GM20431 (cell line): ENCODE data around the gene TUT4.

Source experiments
- in situ Hi-C: fragments of 300-500 bp; cut with MseI, MboI; formaldehyde crosslinking; loops from one replicate; pipeline ENCODE4 v1.15.0; 2020; ENCODE audit warnings: low sequenced_read_pairs; ENCODE audit not compliant: unreplicated experiment

The TUT4 gene

GRCh38 chr1:52424231-52424636 lies 128.7 kb downstream of the TUT4 start:
- in situ Hi-C loops = no loop called here

GRCh38 chr1:52423771-52424170 lies 129.1 kb downstream of the TUT4 start:
- in situ Hi-C loops = no loop called here

- in situ Hi-C loops = no loop called here
Observed at GRCh38 chr1:52423055-52423454, 129.8 kb downstream of the TUT4 start.

- in situ Hi-C loops = no loop called here
Observed at GRCh38 chr1:52420713-52421112, 132.2 kb downstream of the TUT4 start.

GRCh38 chr1:52416811-52417210 lies 136.1 kb downstream of the TUT4 start:
- in situ Hi-C loops = no loop called here

GRCh38 chr1:52414942-52415341 lies 137.9 kb downstream of the TUT4 start:
- in situ Hi-C loops = no loop called here

- in situ Hi-C loops = no loop called here
Observed at GRCh38 chr1:52413410-52413989, 139.4 kb downstream of the TUT4 start.

GRCh38 chr1:52404975-52405338 lies 147.9 kb downstream of the TUT4 start:
- in situ Hi-C loops = no loop called here

GRCh38 chr1:52404116-52404974 lies 148.5 kb downstream of the TUT4 start, which contains the start of the genes ORC1 and PRPF38A:
TSS of gene ORC1 (minus strand) at chr1:52404423. CDS start at chr1:52402223, 2,200 bp downstream.
TSS of gene PRPF38A (plus strand) at chr1:52404602. CDS start at chr1:52404750, 148 bp downstream.
- in situ Hi-C loops = no loop called here

- in situ Hi-C loops = no loop called here
Observed at GRCh38 chr1:52403566-52404115, 149.3 kb downstream of the TUT4 start.

GRCh38 chr1:52402860-52403240 lies 150.0 kb downstream of the TUT4 start:
- in situ Hi-C loops = no loop called here

GRCh38 chr1:52400131-52400530 lies 152.8 kb downstream of the TUT4 start:
- in situ Hi-C loops = no loop called here

- in situ Hi-C loops = no loop called here
Observed at GRCh38 chr1:52399629-52400028, 153.3 kb downstream of the TUT4 start.

GRCh38 chr1:52393174-52393573 lies 159.7 kb downstream of the TUT4 start:
- in situ Hi-C loops = no loop called here

- in situ Hi-C loops = no loop called here
Observed at GRCh38 chr1:52386458-52386857, 166.4 kb downstream of the TUT4 start.

GRCh38 chr1:52385376-52385775 lies 167.5 kb downstream of the TUT4 start:
- in situ Hi-C loops = no loop called here
